Measurements from ENCODE around the gene C16orf92.

GRCh38 chr16:29995324-29995910 is 27.6 kb upstream of the C16orf92 start, which contains the start of gene HIRIP3:
- no peak for TF ChIP-seq SMC3 (IDR thresholded peaks at IDR 0.05; ENCODE audit: low read length)
- peak; percentile 53 for TF ChIP-seq ZC3H4 (CRISPR knock-in tag; IDR thresholded peaks at IDR 0.05; ENCODE audit: borderline replicate concordance)
